HG03439 (cell line): ENCODE data around the gene ANKEF1.

ENCODE experiments used
- ATAC-seq: cut with Tn5 transposase; IDR thresholded peaks from one replicate; pipeline ENCODE4 v1.9.1; 2021; ENCODE audit warnings: mild to moderate bottlenecking, moderate library complexity; ENCODE audit not compliant: unreplicated experiment

Gene ANKEF1

GRCh38 chr20:10034717-10035571, at the start of gene ANKEF1:
Gene ANKEF1 (plus strand): TSS chr20:10034987. CDS start chr20:10038302, 3,315 bp downstream.
- ATAC-seq, result peak; percentile 95

DNA sequence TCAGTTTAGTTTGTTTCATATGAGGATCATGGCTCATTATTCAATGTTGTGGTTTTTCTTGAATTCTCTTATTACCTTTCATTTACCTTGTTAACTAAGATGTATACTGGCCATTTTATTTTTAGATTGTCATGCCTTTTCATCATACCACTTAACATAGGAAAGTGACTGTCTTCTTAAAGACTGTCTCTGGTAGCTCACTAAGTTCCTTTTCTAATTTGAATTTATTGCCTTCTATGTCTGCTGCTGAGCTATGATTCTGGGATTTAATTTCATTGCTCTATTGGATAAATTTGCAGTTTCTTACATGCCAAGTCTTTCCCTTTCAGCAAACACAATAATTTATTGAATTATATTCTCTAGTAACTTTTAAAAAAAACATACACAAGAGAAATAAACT, 49.5 kb upstream of the ANKEF1 start:
- ATAC-seq, result no peak

DNA sequence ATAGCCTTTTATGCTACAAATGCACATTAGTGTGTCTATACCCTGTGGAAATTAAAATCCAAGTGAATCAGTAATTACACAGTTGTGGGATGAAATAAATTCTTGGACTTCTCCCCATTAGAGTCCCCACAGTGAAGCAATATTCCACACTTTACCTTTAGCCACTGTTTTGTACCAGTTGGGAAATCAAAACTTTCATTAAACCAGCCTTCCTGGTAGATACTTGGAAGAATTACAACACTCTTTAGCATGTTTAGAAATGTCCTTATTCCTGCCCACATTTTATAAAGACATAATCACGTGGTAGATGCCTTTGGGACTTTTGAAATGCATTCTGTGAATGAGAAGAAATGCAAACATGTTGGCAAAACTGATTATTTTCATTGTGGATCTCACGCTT, 49.0 kb upstream of the ANKEF1 start:
- no peak for ATAC-seq

GRCh38 chr20:9989066-9989724, 45.6 kb upstream of the ANKEF1 start:
- ATAC-seq, result no peak

GRCh38 chr20:9993137-9993536, 41.6 kb upstream of the ANKEF1 start:
- no peak for ATAC-seq

- no peak for ATAC-seq
These were observed 40.1 kb upstream of the ANKEF1 start for GRCh38 chr20:9994676-9995075.

DNA sequence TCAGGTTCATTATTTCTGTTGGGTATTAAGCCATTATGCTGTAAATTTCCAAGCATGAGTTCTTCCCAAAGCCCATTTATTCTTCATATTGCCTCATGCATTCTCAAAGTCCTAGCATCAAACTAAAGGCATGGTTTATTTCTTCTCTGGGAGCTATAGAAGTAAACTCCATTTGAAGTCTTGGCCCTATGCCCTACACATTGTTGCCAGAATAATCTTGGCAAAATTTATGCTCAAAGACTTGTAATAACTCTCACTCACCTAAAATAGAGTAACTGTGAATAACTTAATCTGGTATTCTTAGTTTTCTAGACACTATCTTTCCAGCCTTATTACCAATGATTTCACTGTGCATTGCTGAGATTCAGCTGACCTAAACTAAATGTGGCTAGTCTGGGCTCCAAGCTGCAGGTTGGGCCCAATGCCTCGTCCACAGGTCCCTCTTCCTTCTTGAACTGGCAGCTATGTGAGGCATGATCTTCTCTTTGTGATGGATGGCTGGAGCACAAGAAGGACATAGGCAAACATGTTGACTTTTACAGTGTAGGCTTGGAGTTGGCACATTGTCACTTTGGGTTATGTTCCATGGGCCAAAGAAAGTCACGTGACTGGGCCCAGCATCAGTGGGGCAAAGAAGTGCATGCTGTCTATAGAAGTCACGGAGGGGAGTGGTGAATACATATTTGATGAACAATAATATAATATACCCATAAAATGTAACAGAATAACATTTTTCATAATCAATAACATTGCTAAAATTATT, 39.1 kb upstream of the ANKEF1 start:
- no peak for ATAC-seq

DNA sequence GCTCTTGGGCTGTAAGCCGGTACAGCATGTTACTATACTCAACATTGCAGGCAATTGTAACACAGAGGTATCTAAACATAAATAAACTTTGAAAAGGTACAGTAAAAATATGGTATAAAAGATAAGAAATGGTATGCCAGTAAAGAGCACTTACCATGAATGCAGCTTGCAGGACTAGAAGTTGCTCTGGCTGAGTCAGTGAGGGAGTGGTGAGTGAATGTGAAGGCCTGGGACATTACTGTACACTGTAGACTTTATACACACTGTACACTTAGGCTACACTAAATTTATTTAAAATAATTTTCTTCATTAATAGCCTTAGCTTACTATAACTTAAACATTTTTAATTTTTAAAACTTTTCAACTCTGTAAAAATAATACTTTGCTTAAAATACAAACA, 37.8 kb upstream of the ANKEF1 start:
- no peak for ATAC-seq

- no peak for ATAC-seq
These were observed 35.1 kb upstream of the ANKEF1 start for GRCh38 chr20:9999645-10000044.

DNA sequence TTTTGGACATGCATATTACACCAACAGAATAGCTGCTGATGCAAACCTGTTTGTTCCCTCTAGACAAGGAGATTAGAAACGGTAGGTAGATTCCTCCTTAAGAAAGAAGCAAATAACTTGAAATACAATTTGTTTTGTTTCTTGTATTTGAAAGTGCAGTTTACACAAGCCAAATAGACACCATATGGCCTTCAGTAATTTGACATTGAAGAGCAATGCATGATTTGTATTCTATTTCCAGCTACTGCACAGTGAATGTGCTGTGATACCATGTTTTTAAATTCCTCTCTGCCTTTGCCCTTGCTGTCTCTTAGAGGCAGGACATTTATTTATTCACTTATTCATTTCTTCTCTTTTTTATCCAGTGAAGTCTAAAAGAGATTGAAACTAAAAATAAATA, 31.9 kb upstream of the ANKEF1 start:
- no peak for ATAC-seq

- ATAC-seq, result no peak
These were observed 29.9 kb upstream of the ANKEF1 start for GRCh38 chr20:10004900-10005299.

- no peak for ATAC-seq
These were observed 28.9 kb upstream of the ANKEF1 start for GRCh38 chr20:10005885-10006284.

DNA sequence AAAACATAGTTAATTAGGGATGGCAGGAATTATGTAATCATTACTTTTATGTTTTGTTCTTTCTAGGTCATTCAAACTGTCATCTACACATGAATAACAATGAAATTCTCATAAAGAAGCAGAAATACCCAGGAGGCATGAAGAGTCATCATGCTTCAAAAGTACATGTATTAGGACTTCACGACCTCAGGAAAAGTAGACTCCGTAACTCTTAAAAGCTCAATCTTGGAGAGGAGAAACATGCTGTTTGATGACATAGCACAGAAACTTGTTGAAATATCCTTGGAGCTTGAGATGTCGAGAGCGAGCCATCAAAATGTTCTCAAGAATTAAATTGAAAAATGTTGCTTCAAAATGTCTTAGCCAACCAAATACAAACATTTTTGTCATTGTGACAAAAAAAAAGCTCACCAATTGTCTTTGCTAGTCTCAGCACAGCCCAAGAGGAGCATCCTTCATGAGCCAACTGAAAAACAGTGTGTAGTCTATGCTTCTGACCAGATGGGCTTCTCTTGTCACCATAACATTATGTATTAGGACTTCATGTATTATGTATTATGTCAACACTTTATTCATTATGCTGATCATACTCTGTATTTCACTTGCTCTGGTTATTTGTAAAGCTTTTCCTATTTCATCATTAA, 28.2 kb upstream of the ANKEF1 start:
- ATAC-seq, result no peak

GRCh38 chr20:10007158-10007557, 27.6 kb upstream of the ANKEF1 start:
- no peak for ATAC-seq

- ATAC-seq, result no peak
These were observed 27.0 kb upstream of the ANKEF1 start for GRCh38 chr20:10007747-10008146.

DNA sequence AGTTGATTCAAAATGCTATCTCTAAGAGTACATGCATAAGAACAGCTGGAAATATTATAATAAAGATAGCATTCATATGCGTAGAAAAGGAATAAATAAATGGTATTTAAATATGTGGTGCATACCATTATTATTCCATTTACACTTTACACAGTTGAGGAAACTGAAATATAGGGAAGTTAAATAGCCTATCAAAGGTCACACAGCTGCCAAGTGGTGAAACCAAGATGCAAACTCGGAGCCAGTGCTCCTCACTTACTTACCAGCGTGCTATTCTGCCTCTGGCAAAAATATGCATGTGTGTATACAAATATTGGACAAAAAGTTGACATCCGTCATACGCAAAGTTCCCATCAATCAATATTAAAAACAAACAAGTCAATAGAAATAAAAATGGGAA, 22.3 kb upstream of the ANKEF1 start:
- no peak for ATAC-seq

DNA sequence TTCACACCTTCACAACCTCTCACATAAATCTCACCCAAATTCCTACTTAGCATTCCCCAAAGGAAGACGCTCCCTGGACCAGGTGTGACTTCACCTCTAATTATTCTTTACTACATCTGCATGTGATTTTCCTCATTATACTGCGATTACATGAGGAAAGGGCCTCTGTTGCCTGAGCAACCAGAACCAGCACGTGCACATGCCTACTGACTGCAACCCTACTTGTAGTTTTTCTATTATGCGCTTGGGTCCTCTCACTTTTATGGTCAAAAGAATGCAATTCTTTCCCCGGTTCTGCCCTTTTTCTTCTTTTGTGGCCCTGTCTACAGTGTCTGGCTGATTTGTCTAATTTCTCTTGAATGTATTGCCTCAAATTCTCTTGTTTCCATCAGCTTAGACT, 20.4 kb upstream of the ANKEF1 start:
- no peak for ATAC-seq

GRCh38 chr20:10020937-10021336, 13.8 kb upstream of the ANKEF1 start:
- no peak for ATAC-seq

- ATAC-seq, result no peak
These were observed 12.2 kb upstream of the ANKEF1 start for GRCh38 chr20:10022625-10023024.

DNA sequence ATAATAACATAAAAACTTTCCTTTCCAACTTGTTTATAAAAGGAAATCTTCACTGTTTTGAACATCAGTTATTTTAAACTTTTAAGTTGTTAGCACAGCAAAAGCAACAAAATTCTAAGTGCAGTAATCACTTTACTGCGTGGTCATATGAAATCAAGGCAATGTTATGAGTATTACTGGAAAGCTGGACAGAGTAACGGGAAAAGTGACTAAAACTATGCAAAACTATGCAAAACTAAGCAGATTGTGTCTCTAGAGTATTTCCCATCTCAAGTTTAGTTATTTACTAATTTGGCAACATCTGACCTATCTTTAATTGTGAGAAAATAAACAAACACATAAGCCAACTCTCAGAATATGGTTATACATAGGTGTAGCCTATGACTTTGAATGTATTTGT, 10.9 kb upstream of the ANKEF1 start:
- ATAC-seq, result no peak
